Suprapubic skin (tissue), 4 donors: ENCODE data around the gene SRBD1. TPM values are rescaled to one million over a fixed set of nuclear protein-coding genes. Genes with fewer than 3 reads are reported as not detected.
"Not testable (repeated sequence)": the region's sequence is repeated elsewhere in the genome, so short reads cannot be mapped to it uniquely, and the experiment has no call there.

Source experiments
- DNase-seq, 2 donors: peaks; one replicate each; pipeline ENCODE4 v3.0.0-alpha.2; 2019; ENCODE audit warnings: low spot score in 2 of 2
- H3K27ac ChIP-seq: fragments of 200-600 bp; sonication (generic); one replicate; pipeline ENCODE4 v1.5.1; 2019
- H3K27me3 ChIP-seq: fragments of 200-600 bp; sonication (generic); one replicate; pipeline ENCODE4 v1.5.1; 2019
- H3K36me3 ChIP-seq: fragments of 200-600 bp; sonication (generic); one replicate; pipeline ENCODE4 v1.5.1; 2019
- H3K4me1 ChIP-seq: fragments of 200-600 bp; sonication (generic); one replicate; pipeline ENCODE4 v1.5.1; 2019
- H3K4me3 ChIP-seq: fragments of 200-600 bp; sonication (generic); one replicate; pipeline ENCODE4 v1.5.1; 2019; ENCODE audit warnings: mild to moderate bottlenecking
- H3K9me3 ChIP-seq: fragments of 200-600 bp; sonication (generic); one replicate; pipeline ENCODE4 v1.5.1; 2019
- EP300 ChIP-seq: sonication (generic); formaldehyde crosslinking; IDR thresholded peaks from one replicate; pipeline ENCODE4 v1.6.1; 2017; ENCODE audit warnings: antibody characterized with exemption
- POLR2A ChIP-seq, 2 donors: fragments of 450-650 bp; IDR thresholded peaks; one replicate each; pipeline ENCODE4 v1.6.1; 2017; ENCODE audit warnings: antibody characterized with exemption in 2 of 2, mild to moderate bottlenecking in 2 of 2, moderate library complexity in 2 of 2
- POLR2AphosphoS5 ChIP-seq, 3 donors: sonication (generic); formaldehyde crosslinking; IDR thresholded peaks; one replicate each; pipeline ENCODE4 v1.6.1; 2017; ENCODE audit warnings: antibody characterized with exemption in 3 of 3
- WGBS: methylation state at CpG from one replicate; pipeline ENCODE4 v1.1.5; 2018; 5-methylcytosine and 5-hydroxymethylcytosine counted together
- total RNA-seq, 4 donors: library from RNA; depleted of rRNA; stranded (reverse); fragments of >200 nt; gene quantifications; one replicate each; pipeline ENCODE4 v1.1.0, GENCODE V29; 2016
- TF ChIP-seq, protein P1 (sequence below), 2 donors: fragments of 200-600 bp in 1 of 2; fragments of 450-650 bp in 1 of 2; sonication (generic) in 1 of 2; IDR thresholded peaks; one replicate each; pipeline ENCODE4 v1.5.1; 2016 to 2019; ENCODE audit warnings: antibody characterized with exemption in 2 of 2, mild to moderate bottlenecking in 1 of 2, moderate library complexity in 1 of 2

Gene SRBD1
- total RNA-seq, 4 donors from 2014 or later = 6.1 to 9.6 (median 7.2) TPM

GRCh38 chr2:45432406-45432805, 178.7 kb downstream of the SRBD1 start:
- Histone ChIP-seq H3K4me1 (no peaks in the 10 kb centered on the region), H3K27me3 (no peaks in the 10 kb centered on the region), H3K4me3 (no peak overlapping the region), H3K36me3 (no peaks in the 10 kb centered on the region), H3K9me3 (no peaks in the 10 kb centered on the region), H3K27ac (no peak overlapping the region)
- WGBS = 85% methylated on average over 1 of the region's 1 CpG
- TF ChIP-seq, protein P1, sequence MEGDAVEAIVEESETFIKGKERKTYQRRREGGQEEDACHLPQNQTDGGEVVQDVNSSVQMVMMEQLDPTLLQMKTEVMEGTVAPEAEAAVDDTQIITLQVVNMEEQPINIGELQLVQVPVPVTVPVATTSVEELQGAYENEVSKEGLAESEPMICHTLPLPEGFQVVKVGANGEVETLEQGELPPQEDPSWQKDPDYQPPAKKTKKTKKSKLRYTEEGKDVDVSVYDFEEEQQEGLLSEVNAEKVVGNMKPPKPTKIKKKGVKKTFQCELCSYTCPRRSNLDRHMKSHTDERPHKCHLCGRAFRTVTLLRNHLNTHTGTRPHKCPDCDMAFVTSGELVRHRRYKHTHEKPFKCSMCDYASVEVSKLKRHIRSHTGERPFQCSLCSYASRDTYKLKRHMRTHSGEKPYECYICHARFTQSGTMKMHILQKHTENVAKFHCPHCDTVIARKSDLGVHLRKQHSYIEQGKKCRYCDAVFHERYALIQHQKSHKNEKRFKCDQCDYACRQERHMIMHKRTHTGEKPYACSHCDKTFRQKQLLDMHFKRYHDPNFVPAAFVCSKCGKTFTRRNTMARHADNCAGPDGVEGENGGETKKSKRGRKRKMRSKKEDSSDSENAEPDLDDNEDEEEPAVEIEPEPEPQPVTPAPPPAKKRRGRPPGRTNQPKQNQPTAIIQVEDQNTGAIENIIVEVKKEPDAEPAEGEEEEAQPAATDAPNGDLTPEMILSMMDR (IDR thresholded peaks at IDR 0.05) = no peak
- no peak for TF ChIP-seq POLR2A (IDR thresholded peaks at IDR 0.05)
- no peak for TF ChIP-seq EP300
- TF ChIP-seq POLR2AphosphoS5 (IDR thresholded peaks at IDR 0.05) = no peak
- DNase-seq = no peak

GRCh38 chr2:45426025-45426424, 185.0 kb downstream of the SRBD1 start:
- not testable (repeated sequence) for H3K4me1 ChIP-seq, H3K27ac ChIP-seq, H3K4me3 ChIP-seq, H3K36me3 ChIP-seq, DNase-seq, H3K27me3 ChIP-seq, H3K9me3 ChIP-seq
- 100% methylated on average over 1 of the region's 4 CpGs for WGBS

DNA sequence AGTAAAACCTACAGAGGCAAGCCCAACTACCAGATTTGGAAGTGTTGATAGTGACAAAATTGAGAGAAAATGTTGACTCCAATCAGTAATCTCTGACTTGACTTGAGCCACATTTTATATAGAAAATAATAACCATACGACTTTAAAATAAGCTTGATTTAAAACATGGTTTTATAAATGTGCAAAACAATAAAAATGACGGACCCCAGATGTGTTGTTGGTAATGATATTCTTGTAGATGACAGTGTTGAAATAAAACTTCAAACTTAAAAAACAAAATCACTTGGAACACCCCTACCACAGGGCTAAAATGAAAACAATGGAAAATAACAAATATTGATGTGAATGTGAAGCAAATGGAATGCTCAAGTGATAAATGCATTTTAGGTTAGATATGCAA, 188.1 kb downstream of the SRBD1 start:
- DNase-seq = no peak
- Histone ChIP-seq H3K36me3 (peaks cover 8% of the 10 kb centered on the region), H3K9me3 (no peaks in the 10 kb centered on the region), H3K27me3 (no peaks in the 10 kb centered on the region), H3K27ac (no peak overlapping the region), H3K4me3 (no peak overlapping the region), H3K4me1 (no peaks in the 10 kb centered on the region)
- 93% methylated on average over 2 of the region's 2 CpGs for WGBS
- TF ChIP-seq POLR2AphosphoS5 (IDR thresholded peaks at IDR 0.05) (no peak), EP300 (no peak)
- TF ChIP-seq, protein P1 (IDR thresholded peaks at IDR 0.05) = no peak

DNA sequence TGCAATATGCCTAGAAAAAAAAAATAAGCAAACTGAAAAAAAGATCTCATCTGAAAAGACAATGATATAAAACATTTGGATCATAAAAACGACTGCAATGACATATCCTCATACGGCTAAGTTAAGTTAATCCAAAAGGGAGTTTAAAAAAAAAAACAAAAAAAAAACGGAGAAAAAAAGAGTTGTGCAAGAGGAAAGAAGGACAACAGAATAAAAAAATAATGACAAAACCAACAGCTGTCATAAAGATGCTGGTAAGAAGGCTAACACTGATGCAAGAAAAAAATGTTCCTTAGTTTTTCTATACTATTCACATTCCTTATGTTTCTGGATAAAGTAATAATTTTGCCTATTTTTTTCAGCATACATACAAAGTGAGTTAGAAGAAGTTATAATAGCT, 192.5 kb downstream of the SRBD1 start:
- Histone ChIP-seq H3K27ac (no peak overlapping the region), H3K27me3 (no peaks in the 10 kb centered on the region), H3K9me3 (no peaks in the 10 kb centered on the region), H3K4me3 (no peak overlapping the region), H3K4me1 (no peaks in the 10 kb centered on the region), H3K36me3 (peaks cover 15% of the 10 kb centered on the region)
- 64% methylated on average over 3 of the region's 3 CpGs for WGBS
- TF ChIP-seq POLR2A (IDR thresholded peaks at IDR 0.05) = no peak
- TF ChIP-seq, protein P1 (IDR thresholded peaks at IDR 0.05) = no peak
- TF ChIP-seq POLR2AphosphoS5 (IDR thresholded peaks at IDR 0.05) = no peak
- no peak for TF ChIP-seq EP300
- DNase-seq = no peak

GRCh38 chr2:45415534-45416123, 195.4 kb downstream of the SRBD1 start:
- H3K4me3 ChIP-seq = no peak overlapping the region
- H3K36me3 ChIP-seq = peaks cover 20% of the 10 kb centered on the region
- 95% methylated on average over 4 of the region's 5 CpGs for WGBS
- no peak overlapping the region for H3K27ac ChIP-seq
- no peak for TF ChIP-seq POLR2AphosphoS5 (IDR thresholded peaks at IDR 0.05)
- TF ChIP-seq, protein P1 (IDR thresholded peaks at IDR 0.05) = no peak
- TF ChIP-seq EP300 = no peak
- TF ChIP-seq POLR2A (IDR thresholded peaks at IDR 0.05) = no peak
- no peaks in the 10 kb centered on the region for H3K27me3 ChIP-seq
- H3K4me1 ChIP-seq = no peaks in the 10 kb centered on the region
- H3K9me3 ChIP-seq = no peaks in the 10 kb centered on the region
- DNase-seq = no peak
